ENCODE results near the gene THBS1.

The THBS1 gene

GRCh38 chr15:39575180-39575579 lies 5.7 kb upstream of the THBS1 start:
- DNase-seq = no peak

GRCh38 chr15:39578851-39579486 lies 1.9 kb upstream of the THBS1 start:
- DNase-seq = no peak

GRCh38 chr15:39579487-39580116 lies 1.3 kb upstream of the THBS1 start:
- no peak for DNase-seq

- DNase-seq = peak; percentile 86
Observed at GRCh38 chr15:39580117-39580484, 778 bp upstream of the THBS1 start.

GRCh38 chr15:39581242-39581792 lies 438 bp downstream of the THBS1 start:
- DNase-seq = no peak

- DNase-seq = no peak
Observed at GRCh38 chr15:39581793-39582285, 960 bp downstream of the THBS1 start.

GRCh38 chr15:39582286-39582976 lies 1.6 kb downstream of the THBS1 start:
- no peak for DNase-seq

GRCh38 chr15:39582977-39583595 lies 2.2 kb downstream of the THBS1 start:
- no peak for DNase-seq

- peak; percentile 33 for DNase-seq
Observed at GRCh38 chr15:39583596-39584265, 2.9 kb downstream of the THBS1 start.

GRCh38 chr15:39584266-39584659 lies 3.4 kb downstream of the THBS1 start:
- no peak for DNase-seq

GRCh38 chr15:39584662-39585388 lies 3.9 kb downstream of the THBS1 start:
- DNase-seq = no peak

- no peak for DNase-seq
Observed at GRCh38 chr15:39585389-39585841, 4.5 kb downstream of the THBS1 start.

- no peak for DNase-seq
Observed at GRCh38 chr15:39585871-39586301, 5.0 kb downstream of the THBS1 start.

- no peak for DNase-seq
Observed at GRCh38 chr15:39586387-39587095, 5.7 kb downstream of the THBS1 start.

- no peak for DNase-seq
Observed at GRCh38 chr15:39587096-39587721, 6.3 kb downstream of the THBS1 start.

GRCh38 chr15:39587731-39588530 lies 7.1 kb downstream of the THBS1 start:
- DNase-seq = no peak

- no peak for DNase-seq
Observed at GRCh38 chr15:39588531-39589192, 7.8 kb downstream of the THBS1 start.

- no peak for DNase-seq
Observed at GRCh38 chr15:39589193-39589814, 8.4 kb downstream of the THBS1 start.

All from stimulated activated CD4-positive, alpha-beta T cell treated with anti-CD3 and anti-CD28 coated beads, Interleukin-4, amount 100 ng/mL, for 24 hours (primary cell).